Breast epithelium (tissue), 3 donors: Measurements from ENCODE around the gene PEX5L.

Source experiments
- POLR2A ChIP-seq: fragments of 450-650 bp; IDR thresholded peaks from one replicate; pipeline ENCODE4 v1.6.1; 2016; ENCODE audit warnings: antibody characterized with exemption, mild to moderate bottlenecking, moderate library complexity
- TF ChIP-seq, protein P1 (sequence below), 3 donors: fragments of 450-650 bp; IDR thresholded peaks; one replicate each; pipeline ENCODE4 v1.5.1; 2016 to 2017; ENCODE audit warnings: antibody characterized with exemption in 3 of 3, mild to moderate bottlenecking in 3 of 3, moderate library complexity in 3 of 3

- no peak for TF ChIP-seq POLR2A
- TF ChIP-seq, protein P1, sequence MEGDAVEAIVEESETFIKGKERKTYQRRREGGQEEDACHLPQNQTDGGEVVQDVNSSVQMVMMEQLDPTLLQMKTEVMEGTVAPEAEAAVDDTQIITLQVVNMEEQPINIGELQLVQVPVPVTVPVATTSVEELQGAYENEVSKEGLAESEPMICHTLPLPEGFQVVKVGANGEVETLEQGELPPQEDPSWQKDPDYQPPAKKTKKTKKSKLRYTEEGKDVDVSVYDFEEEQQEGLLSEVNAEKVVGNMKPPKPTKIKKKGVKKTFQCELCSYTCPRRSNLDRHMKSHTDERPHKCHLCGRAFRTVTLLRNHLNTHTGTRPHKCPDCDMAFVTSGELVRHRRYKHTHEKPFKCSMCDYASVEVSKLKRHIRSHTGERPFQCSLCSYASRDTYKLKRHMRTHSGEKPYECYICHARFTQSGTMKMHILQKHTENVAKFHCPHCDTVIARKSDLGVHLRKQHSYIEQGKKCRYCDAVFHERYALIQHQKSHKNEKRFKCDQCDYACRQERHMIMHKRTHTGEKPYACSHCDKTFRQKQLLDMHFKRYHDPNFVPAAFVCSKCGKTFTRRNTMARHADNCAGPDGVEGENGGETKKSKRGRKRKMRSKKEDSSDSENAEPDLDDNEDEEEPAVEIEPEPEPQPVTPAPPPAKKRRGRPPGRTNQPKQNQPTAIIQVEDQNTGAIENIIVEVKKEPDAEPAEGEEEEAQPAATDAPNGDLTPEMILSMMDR (IDR thresholded peaks at IDR 0.05): no peak
Observed at GRCh38 chr3:179794355-179794754, 242.4 kb downstream of the PEX5L start.
